IMR-90 (cell line): ENCODE data around the gene NUDT6. TPM values are rescaled to one million over a fixed set of nuclear protein-coding genes. Genes with fewer than 3 reads are reported as not detected.

Experiments
- ATAC-seq: fragments of 200-7000 bp; cut with Tn5 transposase; 2 replicates; pipeline ENCODE4 v1.9.1; 2020; ENCODE audit warnings: low read depth, mild to moderate bottlenecking, moderate library complexity
- BruUV-seq: library from RNA; stranded (reverse); fragments of 400-500 nt; replicated peaks from 2 replicates; lab custom pipeline; 2021; lab: Mats Ljungman, UMichigan
- CTCF ChIA-PET: fragments of 300-600 bp; formaldehyde crosslinking; extraction: SDS; loops from one replicate; lab custom pipeline; 2021; ENCODE audit warnings: antibody characterized with exemption; lab: Yijun Ruan, JAX
- POLR2A ChIA-PET: fragments of 300-600 bp; sonication (Branson Sonifier 250); formaldehyde crosslinking; loops from one replicate; lab custom pipeline; 2022; ENCODE audit warnings: antibody characterized with exemption; ENCODE audit not compliant: unreplicated experiment; lab: Charles Lee
- DNase-seq: peaks from one replicate; pipeline ENCODE4 v3.0.0; 2013
- H2AFZ ChIP-seq: replicated peaks from 2 replicates; pipeline ENCODE3; 2013; ENCODE audit warnings: low read length, mild to moderate bottlenecking; ENCODE audit not compliant: poor library complexity
- H2AK5ac ChIP-seq: 2 replicates; pipeline ENCODE4 v1.6.1; 2013; ENCODE audit warnings: low read depth, low read length, inconsistent platforms
- H2AK9ac ChIP-seq: replicated peaks from 2 replicates; pipeline ENCODE3; 2013; ENCODE audit warnings: mild to moderate bottlenecking, low read depth, low read length, moderate library complexity; ENCODE audit not compliant: poor library complexity
- H2BK120ac ChIP-seq: 2 replicates; pipeline ENCODE4 v1.6.1; 2013; ENCODE audit warnings: low read depth, low read length, inconsistent platforms
- H2BK15ac ChIP-seq: 3 replicates; pipeline ENCODE4 v1.6.1; 2013; ENCODE audit warnings: low read depth, low read length, inconsistent platforms
- H2BK20ac ChIP-seq: 2 replicates; pipeline ENCODE4 v1.6.1; 2013; ENCODE audit warnings: low read depth, mild to moderate bottlenecking, inconsistent platforms, low read length, moderate library complexity
- H2BK5ac ChIP-seq: 2 replicates; pipeline ENCODE4 v1.6.1; 2013; ENCODE audit warnings: mild to moderate bottlenecking, low read depth, low read length, inconsistent platforms; ENCODE audit not compliant: poor library complexity, severe bottlenecking
- H3K14ac ChIP-seq: replicated peaks from 2 replicates; pipeline ENCODE4 v1.6.1; 2013; ENCODE audit warnings: low read depth, low read length, inconsistent platforms
- H3K18ac ChIP-seq: 2 replicates; pipeline ENCODE4 v1.6.1; 2013; ENCODE audit warnings: low read depth, low read length, control low read depth
- H3K23ac ChIP-seq: 2 replicates; pipeline ENCODE4 v1.6.1; 2013; ENCODE audit warnings: low read depth, low read length, inconsistent platforms
- H3K27ac ChIP-seq: 2 replicates; pipeline ENCODE4 v1.5.1; 2013; ENCODE audit warnings: mild to moderate bottlenecking, control low read depth, low read length; ENCODE audit not compliant: insufficient read depth
- H3K27me3 ChIP-seq: 2 replicates; pipeline ENCODE4 v1.6.1; 2013; ENCODE audit warnings: low read length; ENCODE audit not compliant: control insufficient read depth, insufficient read depth
- H3K36me3 ChIP-seq: 2 replicates; pipeline ENCODE4 v1.6.1; 2013; ENCODE audit warnings: low read length, mixed read lengths; ENCODE audit not compliant: control insufficient read depth, insufficient read depth
- H3K4ac ChIP-seq: 2 replicates; pipeline ENCODE4 v1.6.1; 2013; ENCODE audit warnings: low read depth, low read length, inconsistent platforms
- H3K4me1 ChIP-seq: 2 replicates; pipeline ENCODE4 v1.6.1; 2013; ENCODE audit warnings: low read length, mixed read lengths; ENCODE audit not compliant: control insufficient read depth, insufficient read depth
- H3K4me2 ChIP-seq: 2 replicates; pipeline ENCODE4 v1.6.1; 2013; ENCODE audit warnings: low read depth, mild to moderate bottlenecking, control low read depth, low read length, moderate library complexity
- H3K4me3 ChIP-seq: 2 replicates; pipeline ENCODE4 v1.5.1; 2013; ENCODE audit warnings: low read depth, mild to moderate bottlenecking, control low read depth, low read length, moderate library complexity; ENCODE audit not compliant: insufficient read depth
- H3K56ac ChIP-seq: 2 replicates; pipeline ENCODE4 v1.6.1; 2013; ENCODE audit warnings: low read length, inconsistent platforms; ENCODE audit not compliant: insufficient read depth; ENCODE audit errors: extremely low read depth
- H3K79me1 ChIP-seq, 2 experiments: 2 replicates each; pipeline ENCODE4 v1.6.1; 2013; ENCODE audit warnings: low read length in 2 of 2, inconsistent platforms in 1 of 2, low read depth in 1 of 2
- H3K9ac ChIP-seq: 2 replicates; pipeline ENCODE4 v1.6.1; 2013; ENCODE audit warnings: low read depth, low read length, control low read depth
- H3K9me1 ChIP-seq: 2 replicates; pipeline ENCODE4 v1.6.1; 2013; ENCODE audit warnings: low read length, inconsistent platforms; ENCODE audit not compliant: insufficient read depth
- H3K9me3 ChIP-seq: 2 replicates; pipeline ENCODE4 v1.6.1; 2013; ENCODE audit warnings: low read length; ENCODE audit not compliant: control insufficient read depth, insufficient read depth
- H4K20me1 ChIP-seq: 2 replicates; pipeline ENCODE4 v1.6.1; 2013; ENCODE audit warnings: low read length, inconsistent platforms; ENCODE audit not compliant: insufficient read depth
- H4K5ac ChIP-seq: 2 replicates; pipeline ENCODE4 v1.6.1; 2013; ENCODE audit warnings: mild to moderate bottlenecking, low read depth, low read length, control low read depth
- H4K8ac ChIP-seq, 2 experiments: 2 replicates each; pipeline ENCODE4 v1.6.1; 2013; ENCODE audit warnings: low read depth in 2 of 2, low read length in 2 of 2, control low read depth in 1 of 2, inconsistent platforms in 1 of 2
- H4K91ac ChIP-seq: 2 replicates; pipeline ENCODE4 v1.6.1; 2013; ENCODE audit warnings: low read depth, low read length, inconsistent platforms; ENCODE audit not compliant: insufficient read depth
- BHLHE40 ChIP-seq: fragments of 150-350 bp; IDR thresholded peaks from 2 replicates; pipeline ENCODE4 v1.6.1; 2016; ENCODE audit warnings: mild to moderate bottlenecking, low read depth, low read length
- CEBPB ChIP-seq: IDR thresholded peaks from 2 replicates; pipeline ENCODE4 v1.6.1; 2012; ENCODE audit warnings: low read depth, low read length, improper control_type of control experiment
- CHD1 ChIP-seq: IDR thresholded peaks from 2 replicates; pipeline ENCODE4 v1.6.1; 2012; ENCODE audit warnings: low read depth, low read length, improper control_type of control experiment
- CTCF ChIP-seq: conservative IDR thresholded peaks from 2 replicates; pipeline ENCODE4 v1.5.1; 2012; ENCODE audit warnings: mild to moderate bottlenecking, low read depth, low read length, improper control_type of control experiment
- ELK1 ChIP-seq: fragments of 150-350 bp; IDR thresholded peaks from 2 replicates; pipeline ENCODE4 v1.6.1; 2016; ENCODE audit warnings: low read depth, mild to moderate bottlenecking, low read length, moderate library complexity, borderline replicate concordance
- FOS ChIP-seq: fragments of 150-350 bp; IDR thresholded peaks from 2 replicates; pipeline ENCODE4 v1.6.1; 2016; ENCODE audit warnings: low read depth, low read length
- MAFK ChIP-seq: IDR thresholded peaks from 2 replicates; pipeline ENCODE4 v1.6.1; 2012; ENCODE audit warnings: low read depth, low read length, improper control_type of control experiment
- MAZ ChIP-seq: IDR thresholded peaks from 2 replicates; pipeline ENCODE4 v1.6.1; 2012; ENCODE audit warnings: low read depth, mild to moderate bottlenecking, low read length, improper control_type of control experiment, moderate library complexity, borderline replicate concordance
- MXI1 ChIP-seq: IDR thresholded peaks from 2 replicates; pipeline ENCODE4 v1.6.1; 2012; ENCODE audit warnings: low read depth, mild to moderate bottlenecking, low read length, moderate library complexity, borderline replicate concordance
- NFE2L2 ChIP-seq: fragments of 150-350 bp; IDR thresholded peaks from 2 replicates; pipeline ENCODE4 v1.6.1; 2016; ENCODE audit warnings: low read depth, mild to moderate bottlenecking, low read length
- POLR2A ChIP-seq: IDR thresholded peaks from 2 replicates; pipeline ENCODE4 v1.6.1; 2012; ENCODE audit warnings: mild to moderate bottlenecking, low read depth, low read length
- RAD21 ChIP-seq: IDR thresholded peaks from 2 replicates; pipeline ENCODE4 v1.6.1; 2012; ENCODE audit warnings: low read length, improper control_type of control experiment
- RCOR1 ChIP-seq: IDR thresholded peaks from 2 replicates; pipeline ENCODE4 v1.6.1; 2012; ENCODE audit warnings: mild to moderate bottlenecking, low read length, improper control_type of control experiment; ENCODE audit not compliant: insufficient replicate concordance
- RFX5 ChIP-seq: IDR thresholded peaks from 2 replicates; pipeline ENCODE4 v1.8.0; 2012; ENCODE audit warnings: low read depth, mild to moderate bottlenecking, low read length, moderate library complexity
- SMC3 ChIP-seq: fragments of 150-350 bp; IDR thresholded peaks from 2 replicates; pipeline ENCODE4 v1.6.1; 2016; ENCODE audit warnings: low read depth, mild to moderate bottlenecking, antibody characterized with exemption, low read length, moderate library complexity
- WGBS, 2 experiments: methylation state at CpG; one replicate each; pipeline versions ENCODE4 v1.1.5 to v1.1.7; 2013; ENCODE audit warnings: missing lambda C conversion rate in 2 of 2; ENCODE audit not compliant: insufficient read length in 1 of 2; ENCODE audit errors: extremely low coverage in 2 of 2; 5-methylcytosine and 5-hydroxymethylcytosine counted together
- dilution Hi-C: fragments of 300-500 bp; cut with HindIII; formaldehyde crosslinking; loops from one replicate; pipeline ENCODE4 v1.14.3; 2018; ENCODE audit warnings: low sequenced_read_pairs; ENCODE audit not compliant: unreplicated experiment
- in situ Hi-C: fragments of 300-500 bp; cut with MboI; formaldehyde crosslinking; loops from 3 replicates; pipeline ENCODE4 v1.14.3; 2019; ENCODE audit warnings: low sequenced_read_pairs, inconsistent platforms, mixed read lengths
- intact Hi-C: fragments of 100-400 bp; cut with micrococcal nuclease; formaldehyde crosslinking; loops from 2 replicates; pipeline ENCODE4 v1.10.0; 2022
- polyA plus RNA-seq, 3 experiments: library from polyadenylated mRNA; depleted of rRNA; stranded (reverse); fragments of >200 nt; gene quantifications; 2 replicates each; pipeline ENCODE4 v1.2.3, GENCODE V29; 2012; ENCODE audit warnings: low replicate concordance in 1 of 3
- total RNA-seq: library from RNA; depleted of rRNA; stranded (reverse); fragments of >200 nt; gene quantifications from 2 replicates; pipeline ENCODE4 v1.2.3, GENCODE V29; 2012
- TF ChIP-seq, protein P1 (sequence below): fragments of 150-350 bp; IDR thresholded peaks from 2 replicates; pipeline ENCODE4 v1.6.1; 2017; ENCODE audit warnings: mild to moderate bottlenecking, antibody characterized with exemption, low read length, low read depth

The NUDT6 gene
- total and polyA plus RNA-seq, 2 of the 4 experiments (the other 2 are of a cell fraction) = 2.7 to 4.8 TPM

DNA sequence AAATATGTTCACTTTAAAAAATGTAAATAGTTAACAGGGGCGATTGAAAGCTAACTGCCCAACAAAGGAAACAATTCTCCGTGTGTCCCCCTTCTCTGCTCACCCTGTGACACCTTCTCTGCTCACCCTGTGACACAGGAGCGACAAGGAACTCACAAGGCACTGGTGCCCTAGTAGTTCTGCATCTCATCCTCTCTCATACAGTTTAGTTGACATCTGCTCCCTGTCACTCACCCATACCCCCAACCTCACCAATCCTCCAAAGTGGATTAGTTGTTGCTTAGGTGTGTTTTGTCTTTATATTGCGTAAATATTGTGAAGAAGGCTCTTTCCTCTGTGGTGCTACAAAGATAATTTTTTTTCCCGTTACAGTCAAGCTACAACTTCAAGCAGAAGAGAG lies 46.4 kb downstream of the NUDT6 start:
- intact Hi-C loops (no loop called here), dilution Hi-C loops (no loop called here), in situ Hi-C loops (no loop called here)
- H3K4ac ChIP-seq = peak overlapping the region; percentile 97
- no peak overlapping the region for H3K9ac ChIP-seq
- WGBS, 2 experiments = no CpG with 5 or more reads among the region's 5 CpGs
- no peak overlapping the region for H2AFZ ChIP-seq
- H3K18ac ChIP-seq = peak overlapping the region; percentile 70
- no peak overlapping the region for H3K56ac ChIP-seq
- peak overlapping the region; percentile 17 for H2AK9ac ChIP-seq
- H4K5ac ChIP-seq = peak overlapping the region; percentile 60
- no peak for TF ChIP-seq BHLHE40
- no peak for TF ChIP-seq POLR2A
- no peak for TF ChIP-seq MXI1
- no peak for TF ChIP-seq FOS
- no peak for TF ChIP-seq CEBPB
- TF ChIP-seq RAD21 = no peak
- TF ChIP-seq ELK1 = no peak
- no peak for TF ChIP-seq RFX5
- TF ChIP-seq NFE2L2 = no peak
- no peak for TF ChIP-seq MAZ
- no peak for TF ChIP-seq MAFK
- TF ChIP-seq RCOR1 = no peak
- TF ChIP-seq CTCF = no peak
- TF ChIP-seq SMC3 = no peak
- TF ChIP-seq, protein P1, sequence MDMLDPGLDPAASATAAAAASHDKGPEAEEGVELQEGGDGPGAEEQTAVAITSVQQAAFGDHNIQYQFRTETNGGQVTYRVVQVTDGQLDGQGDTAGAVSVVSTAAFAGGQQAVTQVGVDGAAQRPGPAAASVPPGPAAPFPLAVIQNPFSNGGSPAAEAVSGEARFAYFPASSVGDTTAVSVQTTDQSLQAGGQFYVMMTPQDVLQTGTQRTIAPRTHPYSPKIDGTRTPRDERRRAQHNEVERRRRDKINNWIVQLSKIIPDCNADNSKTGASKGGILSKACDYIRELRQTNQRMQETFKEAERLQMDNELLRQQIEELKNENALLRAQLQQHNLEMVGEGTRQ = no peak
- no peak for TF ChIP-seq CHD1
- no peaks in the 10 kb centered on the region; the same call in 1 of the 2 replicates for H4K20me1 ChIP-seq
- peaks cover 14% of the 10 kb centered on the region for H3K36me3 ChIP-seq
- DNase-seq = no peak
- peak overlapping the region; percentile 94 for H3K23ac ChIP-seq
- no peaks in the 10 kb centered on the region for H3K27me3 ChIP-seq
- ChIA-PET CTCF (interaction anchor here (1.1 to 1.2 kb wide), 2 partner anchors 21 to 118 kb away, joined by 3 read pairs; no protein-coding TSS in a partner anchor), POLR2A (no interaction called here)
- H3K4me1 ChIP-seq = peaks cover 10% of the 10 kb centered on the region
- no peak overlapping the region for H3K4me3 ChIP-seq
- peak overlapping the region; percentile 82 for H4K91ac ChIP-seq
- peak overlapping the region; percentile 85 for H2AK5ac ChIP-seq
- H2BK20ac ChIP-seq = peak overlapping the region; percentile 84
- no peak for ATAC-seq
- peaks cover 25 to 54% of the 10 kb centered on the region in 2 experiments for H3K79me1 ChIP-seq
- H2BK120ac ChIP-seq = peak overlapping the region; percentile 94
- peaks cover 7% of the 10 kb centered on the region for H3K9me1 ChIP-seq
- peak overlapping the region; percentile 80 for H2BK5ac ChIP-seq
- peak overlapping the region; percentile 45; the same call in 1 of the 2 replicates for H3K27ac ChIP-seq
- H3K9me3 ChIP-seq = no peaks in the 10 kb centered on the region
- H3K14ac ChIP-seq = peak overlapping the region; percentile 76
- peak overlapping the region; percentile 48; the same call in 2 of the 3 replicates for H2BK15ac ChIP-seq
- BruUV-seq = no TSS peak
- H3K4me2 ChIP-seq = peak overlapping the region; percentile 13
- peak overlapping the region; percentile 19 to 85; a peak in 3 of 4 replicates for H4K8ac ChIP-seq
